SK-N-SH (cell line): Measurements from ENCODE around the gene TXNDC2.

Source experiments
- CTCF ChIP-seq: fragments of 200-600 bp; sonication (generic); IDR thresholded peaks from 2 replicates; pipeline ENCODE4 v1.6.1; 2017; ENCODE audit warnings: antibody characterized with exemption, mild to moderate bottlenecking, moderate library complexity
- GABPA ChIP-seq: IDR thresholded peaks from 2 replicates; pipeline ENCODE4 v1.4.0; 2012; ENCODE audit warnings: low read depth, mild to moderate bottlenecking
- GATA2 ChIP-seq: sonication (generic); formaldehyde crosslinking; IDR thresholded peaks from 2 replicates; pipeline ENCODE4 v1.5.0; 2020; ENCODE audit warnings: mild to moderate bottlenecking, missing genetic modification reagents
- MAX ChIP-seq: IDR thresholded peaks from 2 replicates; pipeline ENCODE4 v1.4.0; 2012; ENCODE audit warnings: low read depth
- POLR2AphosphoS5 ChIP-seq: IDR thresholded peaks from 2 replicates; pipeline ENCODE4 v1.6.1; 2012; ENCODE audit warnings: low read depth, low read length
- RAD21 ChIP-seq: IDR thresholded peaks from 2 replicates; pipeline ENCODE4 v1.6.1; 2012; ENCODE audit warnings: mild to moderate bottlenecking, low read length
- RCOR1 ChIP-seq: fragments of 150-350 bp; IDR thresholded peaks from 2 replicates; pipeline ENCODE4 v1.6.1; 2017; ENCODE audit warnings: antibody characterized with exemption, low read length
- REST ChIP-seq: IDR thresholded peaks from 2 replicates; pipeline ENCODE4 v1.6.1; 2012; ENCODE audit warnings: mild to moderate bottlenecking, low read depth, low read length, moderate library complexity
- RFX5 ChIP-seq: IDR thresholded peaks from 2 replicates; pipeline ENCODE4 v1.6.1; 2012; ENCODE audit warnings: mild to moderate bottlenecking, improper control_type of control experiment, low read length
- TCF12 ChIP-seq: IDR thresholded peaks from 2 replicates; pipeline ENCODE4 v1.4.0; 2012

GRCh38 chr18:9905401-9905922 is 19.7 kb downstream of the TXNDC2 start:
- TF ChIP-seq CTCF (no peak), MAX (no peak), RFX5 (no peak), GATA2 (CRISPR knock-in tag) (no peak), RAD21 (no peak), REST (no peak), RCOR1 (no peak), TCF12 (peak; percentile 58), GABPA (no peak), POLR2AphosphoS5 (no peak)
